ENCODE measurements around the gene KCNH4. TPM values are rescaled to one million over a fixed set of nuclear protein-coding genes. Genes with fewer than 3 reads are reported as not detected.
"Not testable (repeated sequence)": the region's sequence is repeated elsewhere in the genome, so short reads cannot be mapped to it uniquely, and the experiment has no call there.

The KCNH4 gene
- polyA plus RNA-seq (ENCODE audit: insufficient read length in 12 of 12): under 1 TPM in 3 of 12 donors, not detected in 9; 0.05 to 0.07 (median 0.07) TPM
- long read RNA-seq, donor 1: 0 reads
- long read RNA-seq, donor 2: 0 reads
- long read RNA-seq, donor 3: 0 reads
- long read RNA-seq, donor 4: 0 reads
- long read RNA-seq, donor 5: 0 reads
- long read RNA-seq, donor 6: 0 reads
- long read RNA-seq, donor 7: 0 reads
- long read RNA-seq, donor 8: 0 reads
- long read RNA-seq, donor 9: 0 reads
- long read RNA-seq, donor 10: 0 reads
- long read RNA-seq, donor 11: 0 reads

- DNase-seq: peak; percentile 31
These were observed at the start of gene KCNH4 for GRCh38 chr17:42180922-42181850. TSS of gene KCNH4 (minus strand) at chr17:42181142. CDS start at chr17:42180945, 197 bp downstream.

GRCh38 chr17:42230225-42230624, 49.3 kb upstream of the KCNH4 start:
- no peak for DNase-seq

- no peak for DNase-seq
These were observed 47.1 kb upstream of the KCNH4 start for GRCh38 chr17:42227849-42228700.

GRCh38 chr17:42225646-42226045, 44.7 kb upstream of the KCNH4 start:
- no peak for DNase-seq

DNA sequence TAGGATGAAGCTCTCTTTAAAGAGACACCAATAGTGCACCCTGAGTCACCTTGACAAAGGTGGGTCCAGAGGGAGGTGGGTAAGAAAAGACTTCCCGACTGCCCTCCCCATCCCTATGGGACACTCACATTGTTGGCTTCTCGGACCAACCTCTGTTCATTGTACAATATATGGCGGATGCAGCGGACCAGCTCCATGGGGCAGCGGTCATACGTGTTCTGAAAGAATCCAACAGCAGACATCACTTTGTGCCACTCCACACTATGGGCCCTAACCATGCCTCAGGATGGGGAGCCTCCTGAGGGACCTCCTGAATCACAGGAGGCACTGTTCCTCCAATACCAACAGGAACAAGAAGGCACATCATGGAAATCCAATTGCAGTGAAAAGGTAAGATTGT, 43.7 kb upstream of the KCNH4 start:
- no peak for DNase-seq

- peak; percentile 21 for DNase-seq
These were observed 41.2 kb upstream of the KCNH4 start for GRCh38 chr17:42221886-42222745.

DNA sequence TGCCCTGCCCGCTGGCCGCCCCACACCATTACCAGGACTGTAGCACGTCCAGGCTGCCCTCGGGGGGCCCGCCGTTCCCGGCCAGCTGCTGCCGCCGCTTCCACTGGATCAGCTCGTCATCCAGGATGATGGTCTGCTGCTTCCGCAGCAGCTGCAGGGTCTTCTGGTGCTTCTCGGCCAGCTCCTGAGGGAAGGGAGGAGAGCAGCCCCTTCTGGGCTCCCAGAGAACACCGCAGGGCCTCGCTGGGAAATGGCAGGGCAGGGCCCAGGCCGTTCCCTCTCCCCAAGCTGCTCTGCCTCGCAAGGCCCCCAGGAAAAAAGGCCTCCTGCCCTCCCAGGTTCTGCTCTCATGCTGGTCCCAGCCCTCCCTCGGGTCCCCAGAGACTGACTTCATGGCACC, 38.3 kb upstream of the KCNH4 start:
- not testable (repeated sequence) for DNase-seq

GRCh38 chr17:42214156-42214555, 33.2 kb upstream of the KCNH4 start:
- no peak for DNase-seq

- DNase-seq: peak; percentile 12
These were observed 31.4 kb upstream of the KCNH4 start for GRCh38 chr17:42212382-42212781.

GRCh38 chr17:42211921-42212341, 31.0 kb upstream of the KCNH4 start:
- peak; percentile 50 for DNase-seq

- no peak for DNase-seq
These were observed 29.1 kb upstream of the KCNH4 start for GRCh38 chr17:42210046-42210445.

- DNase-seq: not testable (repeated sequence)
These were observed 25.2 kb upstream of the KCNH4 start for GRCh38 chr17:42206153-42206612.

DNA sequence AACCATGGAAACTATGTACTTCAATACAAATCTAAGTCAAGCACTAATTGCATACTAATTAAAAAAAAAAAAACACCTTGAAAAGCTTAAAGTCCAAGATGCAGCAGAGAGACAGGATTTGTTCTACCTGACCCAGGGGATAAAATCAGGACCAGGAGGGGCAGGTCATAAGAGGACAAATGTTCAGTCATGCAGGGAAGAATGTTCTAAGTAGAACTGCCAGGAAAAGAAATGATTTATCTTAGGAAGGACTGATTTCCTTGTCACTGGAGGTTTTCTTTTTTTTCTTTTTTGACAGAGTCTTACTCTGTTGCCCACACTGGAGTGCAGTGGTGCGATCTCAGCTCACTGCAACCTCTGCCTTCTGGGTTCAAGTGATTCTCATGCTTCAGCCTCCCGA, 22.4 kb upstream of the KCNH4 start:
- no peak for DNase-seq

- no peak for DNase-seq
These were observed 21.8 kb upstream of the KCNH4 start for GRCh38 chr17:42202696-42203095.

DNA sequence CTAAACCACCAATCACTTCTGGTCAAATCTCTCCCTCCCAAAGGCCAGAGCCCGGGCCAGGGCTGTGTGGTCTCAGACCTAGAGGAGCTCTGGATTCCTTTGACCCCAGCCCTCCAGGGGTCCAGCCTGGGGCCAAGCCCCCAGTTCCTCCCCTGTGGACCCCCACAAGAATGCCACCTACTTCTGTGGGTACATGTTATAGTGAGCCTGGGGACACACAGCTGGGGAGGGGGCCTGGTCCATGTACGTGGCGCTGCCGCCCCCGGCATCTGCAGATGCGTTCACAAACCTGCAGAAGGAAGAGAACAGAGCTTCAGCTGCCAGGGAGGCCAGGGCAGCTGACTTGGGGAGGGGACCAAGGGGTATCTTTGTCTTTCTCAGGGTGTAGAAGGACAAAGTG, 21.2 kb upstream of the KCNH4 start:
- DNase-seq: no peak

DNA sequence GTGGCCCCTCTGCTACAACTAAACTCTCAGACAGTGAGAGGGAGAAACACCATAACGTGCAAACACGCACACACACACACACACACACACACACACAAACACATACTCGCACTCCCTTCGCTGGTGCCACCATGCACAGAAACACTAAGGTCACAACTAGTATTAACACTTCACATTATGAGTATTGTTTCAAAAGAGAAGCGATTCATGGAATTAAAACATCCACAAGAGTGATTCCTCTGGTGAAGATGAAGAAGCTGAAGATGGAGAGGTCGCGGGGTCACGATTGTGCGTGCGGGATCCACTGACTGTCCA, 20.5 kb upstream of the KCNH4 start:
- DNase-seq: no peak

GRCh38 chr17:42200706-42201457, 19.9 kb upstream of the KCNH4 start:
- no peak for DNase-seq

DNA sequence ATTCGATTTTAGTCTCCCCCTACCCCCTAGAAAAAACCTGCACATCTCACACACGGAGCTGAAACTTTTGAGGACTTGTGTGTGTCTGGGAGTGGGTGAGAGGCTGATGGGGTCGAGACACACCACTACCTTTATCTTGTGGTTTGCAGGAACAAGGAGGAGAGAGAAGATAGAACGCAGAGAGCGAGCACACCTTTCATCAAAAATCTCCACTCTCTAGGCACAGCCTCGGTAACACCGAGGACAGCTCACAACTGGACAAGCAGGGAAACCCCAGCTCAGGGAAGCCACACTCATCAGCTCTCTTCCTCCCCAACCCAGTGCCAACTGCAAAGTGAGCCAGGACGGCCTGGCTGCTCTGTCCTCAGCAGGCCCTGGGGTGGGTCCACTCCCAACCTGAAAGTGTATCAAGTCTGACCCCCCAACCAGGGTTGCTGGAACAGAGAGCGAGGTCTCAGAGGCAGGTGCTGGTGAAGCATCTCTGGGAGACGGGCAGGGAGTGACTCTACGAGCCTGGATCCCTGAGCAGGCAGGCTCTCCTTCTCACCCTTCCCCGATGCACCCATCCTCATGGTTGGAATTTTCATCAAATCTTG, 18.6 kb upstream of the KCNH4 start:
- DNase-seq: no peak

DNA sequence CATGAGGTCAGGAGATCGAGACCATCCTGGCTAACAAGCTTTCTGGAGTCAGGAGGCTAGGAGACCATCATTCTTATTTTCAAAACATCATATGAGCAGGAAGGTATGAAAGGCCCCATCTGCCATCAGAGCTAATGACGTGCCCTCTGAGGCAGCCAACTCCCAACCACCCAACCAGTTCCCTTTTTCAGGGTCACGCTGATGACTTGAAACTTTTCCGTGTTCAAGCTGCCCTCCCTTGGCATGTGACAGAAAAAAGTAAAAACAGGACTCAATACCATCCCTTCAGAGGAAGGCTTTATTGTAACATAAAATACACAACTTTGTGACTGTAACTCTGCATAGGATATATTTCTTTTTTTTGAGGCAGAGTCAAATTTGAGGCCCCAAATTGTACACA, 18.0 kb upstream of the KCNH4 start:
- DNase-seq: peak; percentile 18

All from muscle of arm (tissue), 14 donors.